WTC11 (cell line): ENCODE measurements around the gene EPC1. TPM values are rescaled to one million over a fixed set of nuclear protein-coding genes. Genes with fewer than 3 reads are reported as not detected.
"Not testable (repeated sequence)": the region's sequence is repeated elsewhere in the genome, so short reads cannot be mapped to it uniquely, and the experiment has no call there.

Source experiments
- ATAC-seq: fragments of 200-7000 bp; cut with Tn5 transposase; 2 replicates; pipeline ENCODE4 v1.10.0; 2021; ENCODE audit warnings: mild to moderate bottlenecking, moderate library complexity
- CTCF ChIA-PET: fragments of 300-600 bp; sonication (Branson Sonifier 250); formaldehyde crosslinking; loops from one replicate; lab custom pipeline; 2021; ENCODE audit warnings: antibody characterized with exemption; lab: Charles Lee
- POLR2A ChIA-PET: fragments of 350-600 bp; sonication (Branson Sonifier 250); formaldehyde crosslinking; loops from one replicate; lab custom pipeline; 2021; ENCODE audit warnings: antibody characterized with exemption; lab: Charles Lee
- DNase-seq: peaks from one replicate; pipeline ENCODE4 v3.0.0; 2021; ENCODE audit warnings: low spot score
- H3K27ac Mint-ChIP-seq: 2 replicates; pipeline ENCODE4 v1.8.0; 2021; ENCODE audit warnings: mixed read lengths
- H3K27me3 Mint-ChIP-seq: 2 replicates; pipeline ENCODE4 v1.8.0; 2021; ENCODE audit warnings: low read depth, mild to moderate bottlenecking, moderate library complexity, mixed read lengths
- H3K36me3 Mint-ChIP-seq: 2 replicates; pipeline ENCODE4 v1.8.0; 2021; ENCODE audit warnings: mixed read lengths
- H3K4me1 Mint-ChIP-seq: 2 replicates; pipeline ENCODE4 v1.8.0; 2022; ENCODE audit warnings: mixed read lengths
- H3K4me3 Mint-ChIP-seq: 2 replicates; pipeline ENCODE4 v1.8.0; 2021; ENCODE audit warnings: mild to moderate bottlenecking, moderate library complexity, mixed read lengths
- H3K9me3 Mint-ChIP-seq: 2 replicates; pipeline ENCODE4 v1.8.0; 2021; ENCODE audit warnings: mixed read lengths
- ETV6 ChIP-seq: sonication (generic); formaldehyde crosslinking; IDR thresholded peaks from 2 replicates; pipeline ENCODE4 v1.8.1; 2022; ENCODE audit warnings: mild to moderate bottlenecking, missing genetic modification reagents
- FOXJ3 ChIP-seq: sonication (generic); formaldehyde crosslinking; IDR thresholded peaks from 2 replicates; pipeline ENCODE4 v1.9.0; 2021; ENCODE audit warnings: missing genetic modification reagents, mild to moderate bottlenecking, borderline replicate concordance
- JAZF1 ChIP-seq: fragments of 250-450 bp; sonication (Bioruptor Pico); IDR thresholded peaks from 2 replicates; pipeline ENCODE4 v1.9.0; 2021; ENCODE audit warnings: moderate library complexity, mild to moderate bottlenecking, inconsistent platforms
- SMAD4 ChIP-seq: sonication (generic); formaldehyde crosslinking; IDR thresholded peaks from 2 replicates; pipeline ENCODE4 v1.8.0; 2022; ENCODE audit warnings: mild to moderate bottlenecking, missing genetic modification reagents
- SP1 ChIP-seq: sonication (generic); formaldehyde crosslinking; conservative IDR thresholded peaks from 2 replicates; pipeline ENCODE4 v1.8.1; 2022; ENCODE audit warnings: missing genetic modification reagents
- STAT6 ChIP-seq: sonication (generic); formaldehyde crosslinking; conservative IDR thresholded peaks from 2 replicates; pipeline ENCODE4 v1.8.1; 2023; ENCODE audit warnings: mild to moderate bottlenecking, low read depth, missing genetic modification reagents, moderate library complexity
- TCF7 ChIP-seq: sonication (generic); formaldehyde crosslinking; IDR thresholded peaks from 2 replicates; pipeline ENCODE4 v1.8.0; 2022; ENCODE audit warnings: mild to moderate bottlenecking, low read depth, missing genetic modification reagents, moderate library complexity
- TEAD1 ChIP-seq: sonication (generic); formaldehyde crosslinking; IDR thresholded peaks from 2 replicates; pipeline ENCODE4 v1.8.0; 2022; ENCODE audit warnings: mild to moderate bottlenecking, missing genetic modification reagents
- ZNF263 ChIP-seq: sonication (generic); formaldehyde crosslinking; IDR thresholded peaks from 2 replicates; pipeline ENCODE4 v1.8.1; 2022; ENCODE audit warnings: low read depth, mild to moderate bottlenecking, moderate library complexity, missing genetic modification reagents
- ZNF281 ChIP-seq: sonication (generic); formaldehyde crosslinking; IDR thresholded peaks from 2 replicates; pipeline ENCODE4 v1.8.0; 2023; ENCODE audit warnings: mild to moderate bottlenecking, missing genetic modification reagents
- ZNF671 ChIP-seq: fragments of 250-450 bp; sonication (Bioruptor Pico); IDR thresholded peaks from 2 replicates; pipeline ENCODE4 v1.8.0; 2021; ENCODE audit warnings: mild to moderate bottlenecking
- total RNA-seq: library from RNA; stranded (reverse); gene quantifications from 3 replicates; pipeline ENCODE4 v1.2.3, GENCODE V29; 2021
- TF ChIP-seq, protein P1 (sequence below): sonication (generic); formaldehyde crosslinking; IDR thresholded peaks from 2 replicates; pipeline ENCODE4 v1.8.0; 2023; ENCODE audit warnings: missing genetic modification reagents, mild to moderate bottlenecking, borderline replicate concordance
- TF ChIP-seq, protein P2 (sequence below): fragments of 250-450 bp; sonication (Bioruptor Pico); conservative IDR thresholded peaks from 2 replicates; pipeline ENCODE4 v1.9.0; 2021; ENCODE audit warnings: mild to moderate bottlenecking
- TF ChIP-seq, protein P3 (sequence below): sonication (generic); formaldehyde crosslinking; IDR thresholded peaks from 2 replicates; pipeline ENCODE4 v1.8.0; 2022; ENCODE audit warnings: missing genetic modification reagents

The EPC1 gene
- total RNA-seq, 1 experiment from 2014 or later: 22.5 TPM

DNA sequence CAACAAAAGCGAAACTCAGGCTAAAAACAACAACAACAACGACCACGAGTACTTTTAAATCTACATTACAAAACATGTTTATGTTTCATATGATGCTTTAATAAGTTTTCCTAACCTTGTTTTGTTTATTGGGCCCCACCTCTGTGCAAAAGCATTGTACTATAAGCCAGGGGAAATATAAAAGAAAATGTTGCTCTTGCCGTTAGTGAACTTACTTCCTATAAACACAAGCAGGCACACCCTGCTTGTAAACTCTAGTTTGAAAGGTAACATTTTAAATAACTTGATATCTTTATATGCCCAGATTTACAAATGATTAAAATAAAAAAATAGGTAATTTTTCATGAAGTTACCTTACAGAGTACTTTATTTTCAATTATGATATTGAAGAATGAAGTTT is 19.2 kb upstream of the EPC1 start (continued):
- TF ChIP-seq, protein P1, sequence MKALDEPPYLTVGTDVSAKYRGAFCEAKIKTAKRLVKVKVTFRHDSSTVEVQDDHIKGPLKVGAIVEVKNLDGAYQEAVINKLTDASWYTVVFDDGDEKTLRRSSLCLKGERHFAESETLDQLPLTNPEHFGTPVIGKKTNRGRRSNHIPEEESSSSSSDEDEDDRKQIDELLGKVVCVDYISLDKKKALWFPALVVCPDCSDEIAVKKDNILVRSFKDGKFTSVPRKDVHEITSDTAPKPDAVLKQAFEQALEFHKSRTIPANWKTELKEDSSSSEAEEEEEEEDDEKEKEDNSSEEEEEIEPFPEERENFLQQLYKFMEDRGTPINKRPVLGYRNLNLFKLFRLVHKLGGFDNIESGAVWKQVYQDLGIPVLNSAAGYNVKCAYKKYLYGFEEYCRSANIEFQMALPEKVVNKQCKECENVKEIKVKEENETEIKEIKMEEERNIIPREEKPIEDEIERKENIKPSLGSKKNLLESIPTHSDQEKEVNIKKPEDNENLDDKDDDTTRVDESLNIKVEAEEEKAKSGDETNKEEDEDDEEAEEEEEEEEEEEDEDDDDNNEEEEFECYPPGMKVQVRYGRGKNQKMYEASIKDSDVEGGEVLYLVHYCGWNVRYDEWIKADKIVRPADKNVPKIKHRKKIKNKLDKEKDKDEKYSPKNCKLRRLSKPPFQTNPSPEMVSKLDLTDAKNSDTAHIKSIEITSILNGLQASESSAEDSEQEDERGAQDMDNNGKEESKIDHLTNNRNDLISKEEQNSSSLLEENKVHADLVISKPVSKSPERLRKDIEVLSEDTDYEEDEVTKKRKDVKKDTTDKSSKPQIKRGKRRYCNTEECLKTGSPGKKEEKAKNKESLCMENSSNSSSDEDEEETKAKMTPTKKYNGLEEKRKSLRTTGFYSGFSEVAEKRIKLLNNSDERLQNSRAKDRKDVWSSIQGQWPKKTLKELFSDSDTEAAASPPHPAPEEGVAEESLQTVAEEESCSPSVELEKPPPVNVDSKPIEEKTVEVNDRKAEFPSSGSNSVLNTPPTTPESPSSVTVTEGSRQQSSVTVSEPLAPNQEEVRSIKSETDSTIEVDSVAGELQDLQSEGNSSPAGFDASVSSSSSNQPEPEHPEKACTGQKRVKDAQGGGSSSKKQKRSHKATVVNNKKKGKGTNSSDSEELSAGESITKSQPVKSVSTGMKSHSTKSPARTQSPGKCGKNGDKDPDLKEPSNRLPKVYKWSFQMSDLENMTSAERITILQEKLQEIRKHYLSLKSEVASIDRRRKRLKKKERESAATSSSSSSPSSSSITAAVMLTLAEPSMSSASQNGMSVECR (CRISPR knock-in tag): no peak
- TF ChIP-seq STAT6 (CRISPR knock-in tag): no peak

DNA sequence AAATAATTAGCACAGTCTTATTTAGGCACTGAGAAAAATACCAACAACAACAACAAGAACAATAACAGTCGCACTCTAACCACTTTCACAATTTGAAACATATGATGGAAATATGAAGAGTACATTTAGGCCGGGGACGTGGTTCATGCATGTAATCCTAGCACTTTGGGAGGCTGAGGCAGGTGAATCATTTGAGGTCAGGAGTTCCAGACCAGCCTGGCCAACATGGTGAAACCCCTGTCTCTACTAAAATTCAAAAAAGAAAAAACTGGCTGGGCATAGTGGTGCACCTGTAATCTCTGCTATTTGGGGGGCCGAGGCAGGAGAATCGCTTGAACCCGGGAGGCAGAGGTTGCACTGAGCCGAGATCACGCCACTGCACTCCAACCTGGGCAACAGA is 18.4 kb upstream of the EPC1 start:
- DNase-seq, H3K4me3 Mint-ChIP-seq, H3K27me3 Mint-ChIP-seq, H3K9me3 Mint-ChIP-seq, ATAC-seq, H3K36me3 Mint-ChIP-seq, H3K27ac Mint-ChIP-seq: not testable (repeated sequence)
- POLR2A ChIA-PET: interaction anchor here (0.5 to 0.6 kb wide), 2 partner anchors 20 to 255 kb away, joined by 3 to 4 read pairs; no protein-coding TSS in a partner anchor
- CTCF ChIA-PET: interaction anchor here (0.6 kb wide), 2 partner anchors 170 to 1649 kb away, joined by 3 to 4 read pairs; no protein-coding TSS in a partner anchor
- peaks cover 38% of the 10 kb centered on the region for H3K4me1 Mint-ChIP-seq

DNA sequence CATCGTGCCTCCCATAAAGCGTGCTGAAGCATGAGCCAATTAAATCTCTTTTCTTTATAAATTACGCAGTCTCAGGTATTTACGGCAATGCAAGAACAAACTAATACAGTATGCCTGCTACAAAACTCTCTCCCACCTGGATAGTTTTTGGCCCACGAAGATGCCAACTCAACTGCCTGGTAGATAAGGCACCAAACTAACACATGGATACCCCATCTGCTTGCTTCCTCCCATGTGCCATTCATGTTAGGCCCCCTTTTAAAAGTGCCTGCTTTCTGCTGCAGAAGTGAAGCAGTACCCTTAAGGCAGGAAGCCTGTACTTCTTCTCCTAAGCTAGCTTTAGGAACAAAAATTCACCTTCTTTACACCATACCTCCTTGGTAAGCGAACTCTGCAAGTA is 15.6 kb upstream of the EPC1 start:
- Mint-ChIP-seq H3K4me1 (peaks cover 35% of the 10 kb centered on the region), H3K9me3 (peaks cover 4% of the 10 kb centered on the region), H3K36me3 (no peaks in the 10 kb centered on the region), H3K27ac (no peak overlapping the region), H3K4me3 (no peak overlapping the region), H3K27me3 (no peaks in the 10 kb centered on the region)
- ChIA-PET CTCF (no interaction called here), POLR2A (no interaction called here)
- DNase-seq: no peak
- TF ChIP-seq SP1 (CRISPR knock-in tag) (no peak), JAZF1 (CRISPR knock-in tag) (no peak), ETV6 (CRISPR knock-in tag) (no peak)
- TF ChIP-seq, protein P2, sequence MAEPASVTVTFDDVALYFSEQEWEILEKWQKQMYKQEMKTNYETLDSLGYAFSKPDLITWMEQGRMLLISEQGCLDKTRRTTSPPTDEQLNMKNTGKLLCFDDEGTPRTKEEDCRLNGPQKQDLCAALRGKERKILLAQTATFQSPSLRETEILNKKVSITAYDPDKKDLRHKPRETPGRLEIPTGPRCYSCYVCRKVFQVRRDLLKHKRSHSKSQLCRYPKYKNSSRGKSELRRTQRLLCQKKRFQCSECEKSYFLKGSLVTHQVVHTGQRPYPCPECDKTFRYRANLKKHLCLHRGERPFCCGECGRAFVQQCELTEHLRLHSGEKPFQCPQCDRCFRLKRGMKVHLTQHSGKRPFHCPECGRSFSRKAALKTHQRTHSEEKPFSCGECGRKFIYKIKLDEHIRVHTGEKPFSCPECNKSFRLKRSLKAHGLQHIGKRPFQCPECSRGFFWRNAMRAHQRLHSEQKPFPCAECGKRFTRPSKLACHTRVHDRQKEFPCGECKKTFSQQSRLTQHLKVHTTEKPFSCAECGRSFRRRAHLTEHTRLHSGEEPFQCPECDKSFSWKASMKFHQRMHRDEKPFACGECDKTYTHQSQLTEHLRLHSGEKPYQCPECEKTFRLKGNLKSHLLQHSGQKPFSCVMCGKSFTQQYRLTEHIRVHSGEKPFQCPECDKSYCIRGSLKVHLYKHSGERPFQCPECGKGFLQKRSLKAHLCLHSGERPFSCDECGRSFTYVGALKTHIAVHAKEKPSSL (CRISPR knock-in tag): no peak
- ATAC-seq: no peak

GRCh38 chr10:32360884-32361283 is 13.9 kb upstream of the EPC1 start:
- CTCF ChIA-PET: no interaction called here
- Mint-ChIP-seq H3K36me3 (peaks cover 10% of the 10 kb centered on the region), H3K4me3 (no peak overlapping the region), H3K27ac (0 out of 2 replicates have a peak overlapping the region, but pooled peaks have one; percentile 35), H3K4me1 (peaks cover 35% of the 10 kb centered on the region), H3K9me3 (peaks cover 12% of the 10 kb centered on the region), H3K27me3 (no peaks in the 10 kb centered on the region)
- POLR2A ChIA-PET: no interaction called here
- ATAC-seq: no peak
- DNase-seq: no peak
- no peak for TF ChIP-seq ZNF263
- TF ChIP-seq, protein P3, sequence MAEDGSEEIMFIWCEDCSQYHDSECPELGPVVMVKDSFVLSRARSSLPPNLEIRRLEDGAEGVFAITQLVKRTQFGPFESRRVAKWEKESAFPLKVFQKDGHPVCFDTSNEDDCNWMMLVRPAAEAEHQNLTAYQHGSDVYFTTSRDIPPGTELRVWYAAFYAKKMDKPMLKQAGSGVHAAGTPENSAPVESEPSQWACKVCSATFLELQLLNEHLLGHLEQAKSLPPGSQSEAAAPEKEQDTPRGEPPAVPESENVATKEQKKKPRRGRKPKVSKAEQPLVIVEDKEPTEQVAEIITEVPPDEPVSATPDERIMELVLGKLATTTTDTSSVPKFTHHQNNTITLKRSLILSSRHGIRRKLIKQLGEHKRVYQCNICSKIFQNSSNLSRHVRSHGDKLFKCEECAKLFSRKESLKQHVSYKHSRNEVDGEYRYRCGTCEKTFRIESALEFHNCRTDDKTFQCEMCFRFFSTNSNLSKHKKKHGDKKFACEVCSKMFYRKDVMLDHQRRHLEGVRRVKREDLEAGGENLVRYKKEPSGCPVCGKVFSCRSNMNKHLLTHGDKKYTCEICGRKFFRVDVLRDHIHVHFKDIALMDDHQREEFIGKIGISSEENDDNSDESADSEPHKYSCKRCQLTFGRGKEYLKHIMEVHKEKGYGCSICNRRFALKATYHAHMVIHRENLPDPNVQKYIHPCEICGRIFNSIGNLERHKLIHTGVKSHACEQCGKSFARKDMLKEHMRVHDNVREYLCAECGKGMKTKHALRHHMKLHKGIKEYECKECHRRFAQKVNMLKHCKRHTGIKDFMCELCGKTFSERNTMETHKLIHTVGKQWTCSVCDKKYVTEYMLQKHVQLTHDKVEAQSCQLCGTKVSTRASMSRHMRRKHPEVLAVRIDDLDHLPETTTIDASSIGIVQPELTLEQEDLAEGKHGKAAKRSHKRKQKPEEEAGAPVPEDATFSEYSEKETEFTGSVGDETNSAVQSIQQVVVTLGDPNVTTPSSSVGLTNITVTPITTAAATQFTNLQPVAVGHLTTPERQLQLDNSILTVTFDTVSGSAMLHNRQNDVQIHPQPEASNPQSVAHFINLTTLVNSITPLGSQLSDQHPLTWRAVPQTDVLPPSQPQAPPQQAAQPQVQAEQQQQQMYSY (CRISPR knock-in tag): no peak
- TF ChIP-seq ZNF281: no peak
- TF ChIP-seq TCF7 (CRISPR knock-in tag): no peak
- TF ChIP-seq TEAD1 (CRISPR knock-in tag): no peak
- no peak for TF ChIP-seq ZNF671 (CRISPR knock-in tag)
- no peak for TF ChIP-seq SMAD4 (CRISPR knock-in tag)
- TF ChIP-seq FOXJ3 (CRISPR knock-in tag): no peak
- no peak for TF ChIP-seq JAZF1 (CRISPR knock-in tag)
